ENCODE measurements around the gene PHLDA1.
A peak's percentile ranks its signal among the peaks of the same experiment; 100 is the strongest.
"Not testable (repeated sequence)": the region's sequence is repeated elsewhere in the genome, so short reads cannot be mapped to it uniquely, and the experiment has no call there.

PHLDA1 gene

DNA sequence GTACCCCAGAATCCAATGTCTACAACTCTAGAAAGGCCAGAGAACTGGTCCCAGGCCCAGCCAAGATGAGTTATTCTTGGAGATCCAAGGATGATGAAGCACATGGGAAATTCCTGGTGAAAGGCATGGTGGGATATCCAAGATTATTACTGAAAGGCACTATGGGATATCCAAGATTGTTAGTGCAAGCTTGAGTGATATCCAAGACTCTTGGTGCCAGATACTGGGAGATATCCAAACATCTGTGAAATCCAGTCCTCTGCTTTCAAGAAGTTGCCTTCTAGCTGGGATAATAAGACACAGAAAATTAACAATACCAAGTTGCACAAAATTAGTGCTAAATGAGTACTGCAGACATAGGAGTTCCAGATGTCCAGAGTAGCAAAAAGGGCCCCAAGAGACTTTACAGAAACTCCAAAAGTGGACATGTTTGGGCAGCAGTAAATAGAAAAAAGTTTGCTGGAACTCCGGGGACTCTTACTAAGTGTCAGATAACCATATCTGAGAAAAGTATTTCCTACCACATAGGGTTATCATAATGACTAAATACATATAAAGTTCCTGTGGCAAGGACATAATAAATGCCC is 34.6 kb downstream of the PHLDA1 start:
- TF ChIP-seq POLR2A (IDR thresholded peaks at IDR 0.05; ENCODE audit: low read depth, low read length), result no peak
- no peak for TF ChIP-seq SPI1 (IDR thresholded peaks at IDR 0.05; ENCODE audit: low read depth, low read length)
- TF ChIP-seq PAX5 (IDR thresholded peaks at IDR 0.05; ENCODE audit: insufficient read depth, low read length, severe bottlenecking), result no peak
- TF ChIP-seq POU2F2 (IDR thresholded peaks at IDR 0.05; ENCODE audit: low read depth, low read length), result no peak
- no peak for TF ChIP-seq TAF1 (IDR thresholded peaks at IDR 0.05; ENCODE audit: low read depth, low read length)
- no peak for TF ChIP-seq POLR2AphosphoS5 (IDR thresholded peaks at IDR 0.05; ENCODE audit: low read depth, low read length)
- DNase-seq (ENCODE audit: insufficient read length, low spot score), result no peak
- no peak for FAIRE-seq

DNA sequence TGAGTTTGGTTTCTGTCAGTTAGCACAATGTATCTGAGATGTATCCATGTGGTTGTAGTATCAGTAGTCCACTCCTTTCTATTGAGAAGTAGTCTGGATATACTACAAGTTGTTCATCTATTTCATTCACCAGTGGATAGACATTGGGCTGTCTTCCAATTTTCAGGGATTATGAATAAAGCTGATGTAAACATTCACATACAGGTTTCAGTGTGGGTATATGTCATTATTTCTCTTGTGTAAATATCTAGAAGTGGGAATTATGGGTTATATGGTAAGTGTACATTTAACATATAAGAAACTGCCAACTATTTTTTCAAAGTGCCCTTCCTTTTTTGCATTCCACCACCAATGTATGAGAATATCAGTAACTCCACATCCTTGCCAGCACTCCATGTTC is 35.9 kb downstream of the PHLDA1 start:
- no peak for DNase-seq (ENCODE audit: insufficient read length, low spot score)
- FAIRE-seq, result no peak
- TF ChIP-seq TAF1 (IDR thresholded peaks at IDR 0.05; ENCODE audit: low read depth, low read length) (no peak), POLR2A (IDR thresholded peaks at IDR 0.05; ENCODE audit: low read depth, low read length) (no peak), POU2F2 (IDR thresholded peaks at IDR 0.05; ENCODE audit: low read depth, low read length) (no peak), SPI1 (IDR thresholded peaks at IDR 0.05; ENCODE audit: low read depth, low read length) (no peak), POLR2AphosphoS5 (IDR thresholded peaks at IDR 0.05; ENCODE audit: low read depth, low read length) (no peak)

DNA sequence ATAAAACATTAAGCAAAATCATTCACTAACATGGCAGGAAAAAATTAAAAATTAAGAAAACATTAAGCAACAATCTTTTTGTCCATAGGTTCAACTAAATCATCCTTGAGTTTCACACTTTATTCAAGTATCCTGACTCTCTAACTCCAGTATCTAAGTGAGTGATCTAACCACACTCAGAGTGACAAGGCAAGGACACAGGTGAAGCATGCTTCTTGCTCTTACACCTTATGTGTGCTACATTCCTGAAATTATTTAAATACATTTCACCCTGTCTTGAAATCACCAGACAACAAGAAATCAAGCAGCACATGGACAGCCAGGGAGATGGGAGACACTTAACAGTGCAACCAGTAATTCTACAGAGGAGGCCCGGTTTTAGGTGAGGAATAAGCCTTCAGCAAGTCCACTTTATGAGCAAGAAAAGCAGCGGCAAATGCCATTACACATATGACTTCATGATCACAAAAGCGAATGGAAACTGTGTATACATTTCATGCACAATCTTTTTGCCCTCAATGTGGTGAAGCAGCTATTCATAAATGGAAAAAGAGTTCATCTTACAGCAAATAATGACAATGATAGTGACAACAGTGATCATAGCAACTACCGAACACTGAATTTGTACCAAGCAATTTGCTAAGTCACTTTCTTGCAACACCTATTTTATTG is 37.4 kb downstream of the PHLDA1 start:
- no peak for DNase-seq (ENCODE audit: insufficient read length, low spot score)
- no peak for TF ChIP-seq POU2F2 (IDR thresholded peaks at IDR 0.05; ENCODE audit: low read depth, low read length)
- FAIRE-seq, result no peak

DNA sequence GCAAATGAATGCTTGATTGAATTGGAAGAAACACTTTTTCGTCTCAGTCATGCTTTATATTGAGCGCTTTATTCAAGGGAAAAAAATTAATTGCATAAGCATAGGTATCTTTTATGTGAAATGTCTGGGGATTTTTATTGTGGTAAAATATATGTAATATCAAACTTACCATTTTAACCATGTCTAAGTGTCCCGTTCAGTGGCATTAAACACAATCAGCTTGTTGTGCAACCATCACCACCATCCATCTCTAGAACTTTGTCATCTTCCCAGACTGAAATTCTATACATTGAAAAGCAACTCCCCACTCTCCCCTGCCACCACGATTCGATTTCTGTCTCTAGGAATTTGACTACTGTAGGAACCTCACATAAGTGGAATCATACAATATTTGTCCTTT is 39.8 kb downstream of the PHLDA1 start:
- TF ChIP-seq SPI1 (IDR thresholded peaks at IDR 0.05; ENCODE audit: low read depth, low read length) (no peak), TAF1 (IDR thresholded peaks at IDR 0.05; ENCODE audit: low read depth, low read length) (no peak), PAX5 (IDR thresholded peaks at IDR 0.05; ENCODE audit: insufficient read depth, low read length, severe bottlenecking) (no peak), POU2F2 (IDR thresholded peaks at IDR 0.05; ENCODE audit: low read depth, low read length) (no peak), POLR2AphosphoS5 (IDR thresholded peaks at IDR 0.05; ENCODE audit: low read depth, low read length) (no peak), POLR2A (IDR thresholded peaks at IDR 0.05; ENCODE audit: low read depth, low read length) (no peak)
- DNase-seq (ENCODE audit: insufficient read length, low spot score) (no peak), FAIRE-seq (no peak)

DNA sequence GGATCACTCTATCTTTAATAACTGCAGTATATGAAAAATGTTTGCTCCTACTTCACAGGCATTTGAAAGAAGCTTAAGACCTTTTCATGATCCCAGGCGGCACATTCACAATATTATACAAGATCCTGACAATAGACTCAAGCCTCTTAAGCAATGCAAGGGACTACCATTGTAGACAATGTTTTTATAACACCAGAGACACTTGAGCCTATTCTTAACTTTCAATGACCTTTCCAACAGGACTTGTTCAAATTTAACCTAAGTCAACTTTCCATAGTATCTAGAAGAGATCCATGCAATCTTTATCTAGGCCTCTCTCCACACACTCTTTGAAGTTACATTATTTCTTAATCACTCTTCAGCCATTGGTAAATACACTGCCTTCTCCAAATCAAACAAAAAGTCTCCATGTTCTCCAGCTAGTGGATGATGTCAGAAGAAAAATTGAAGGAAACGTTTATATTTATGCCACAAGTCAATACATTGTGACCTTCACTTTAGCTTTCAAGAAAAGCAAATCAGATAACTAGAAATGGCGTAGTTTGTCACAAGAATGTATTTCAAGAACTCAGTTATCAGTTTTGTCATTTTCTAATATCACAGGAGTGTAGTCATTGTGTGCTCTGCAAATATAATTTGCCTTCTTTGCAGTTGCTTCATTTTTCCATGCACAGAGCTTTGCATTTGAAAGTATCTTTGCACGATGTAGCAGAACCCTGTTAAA is 41.2 kb downstream of the PHLDA1 start:
- no peak for DNase-seq (ENCODE audit: insufficient read length, low spot score)
- no peak for FAIRE-seq
- no peak for TF ChIP-seq TAF1 (IDR thresholded peaks at IDR 0.05; ENCODE audit: low read depth, low read length)
- TF ChIP-seq PAX5 (IDR thresholded peaks at IDR 0.05; ENCODE audit: insufficient read depth, low read length, severe bottlenecking), result no peak
- no peak for TF ChIP-seq POLR2AphosphoS5 (IDR thresholded peaks at IDR 0.05; ENCODE audit: low read depth, low read length)

DNA sequence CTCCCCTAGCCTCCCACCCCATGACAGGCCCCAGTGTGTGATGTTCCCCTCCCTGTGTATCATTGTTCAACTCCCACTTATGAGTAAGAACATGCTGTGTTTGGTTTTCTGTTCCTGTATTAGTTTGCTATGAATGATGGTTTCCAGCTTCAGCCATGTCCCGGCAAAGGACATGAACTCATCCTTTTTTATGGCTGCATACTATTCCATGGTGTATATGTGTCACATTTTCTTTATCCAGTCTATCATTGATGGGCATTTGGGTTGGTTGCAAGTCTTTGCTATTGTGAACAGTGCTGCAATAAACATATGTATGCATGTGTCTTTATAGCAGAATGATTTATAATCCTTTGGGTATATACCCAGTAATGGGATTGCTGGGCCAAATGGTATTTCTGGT is 43.9 kb downstream of the PHLDA1 start:
- FAIRE-seq, result not testable (repeated sequence)
- TF ChIP-seq SPI1 (IDR thresholded peaks at IDR 0.05; ENCODE audit: low read depth, low read length), result 0 out of 2 replicates have a peak, but pooled peaks have one; percentile 15

DNA sequence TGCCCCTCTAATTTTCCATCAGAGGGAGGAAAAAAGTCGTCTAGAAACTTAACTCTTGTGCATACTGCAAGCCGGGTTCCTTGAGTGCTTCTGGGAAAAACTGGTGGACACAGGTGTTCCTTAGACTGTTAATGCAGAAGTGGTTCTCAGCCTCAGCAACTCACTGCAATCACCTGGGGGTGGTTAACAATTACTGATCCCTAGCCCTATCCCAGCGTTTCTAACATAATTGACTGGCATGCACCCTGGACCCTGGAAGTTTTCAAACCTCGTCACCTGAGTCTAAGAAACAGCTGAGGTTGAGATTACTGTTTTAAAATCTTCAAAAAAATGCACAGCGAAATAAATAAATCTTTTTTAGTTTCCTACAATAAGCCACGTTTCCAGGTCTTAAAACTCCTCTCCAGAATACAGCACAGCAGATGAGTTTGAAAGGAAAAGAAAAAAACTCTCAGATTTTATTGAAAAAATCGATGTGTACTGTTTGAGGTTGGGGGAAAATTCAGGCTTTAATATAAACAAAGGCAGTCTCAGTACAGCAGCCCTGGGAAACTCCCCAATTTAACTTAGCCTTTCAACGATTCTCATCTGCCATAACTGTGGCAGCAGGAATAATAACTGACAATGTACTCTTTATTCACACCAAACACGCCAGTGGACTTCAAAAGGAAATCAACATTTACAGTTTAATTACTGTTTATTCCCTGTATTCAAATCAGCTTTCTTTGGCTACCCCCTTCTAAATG is 45.4 kb downstream of the PHLDA1 start:
- DNase-seq (ENCODE audit: insufficient read length, low spot score), result no peak
- no peak for FAIRE-seq
- TF ChIP-seq SPI1 (IDR thresholded peaks at IDR 0.05; ENCODE audit: low read depth, low read length) (peak; percentile 26; the same call in 1 of the 2 replicates), POU2F2 (IDR thresholded peaks at IDR 0.05; ENCODE audit: low read depth, low read length) (no peak)

More for the DNA sequence above, 43.9 kb downstream of the PHLDA1 start:
- not testable (repeated sequence) for DNase-seq (ENCODE audit: insufficient read length, low spot score)

DNA sequence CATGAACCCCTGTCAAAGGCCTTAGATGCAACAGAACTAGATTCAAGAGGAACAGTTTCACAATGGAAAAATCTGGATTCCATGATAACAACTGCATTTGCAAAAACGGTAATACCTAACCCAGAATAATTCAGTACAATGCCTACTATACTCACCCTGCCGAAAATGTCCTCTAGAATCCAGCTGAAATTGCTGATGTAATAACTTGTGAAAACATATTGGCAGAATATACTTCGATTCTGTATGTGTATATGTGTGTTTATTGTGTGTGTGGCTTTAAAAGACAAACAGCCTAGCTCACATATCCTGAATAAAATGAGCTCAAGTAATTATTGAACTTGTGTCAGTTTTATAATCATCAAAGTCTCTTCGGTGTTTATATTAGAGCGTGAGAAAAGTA is 46.0 kb downstream of the PHLDA1 start:
- no peak for TF ChIP-seq POLR2AphosphoS5 (IDR thresholded peaks at IDR 0.05; ENCODE audit: low read depth, low read length)
- TF ChIP-seq SPI1 (IDR thresholded peaks at IDR 0.05; ENCODE audit: low read depth, low read length), result no peak
- no peak for TF ChIP-seq POLR2A (IDR thresholded peaks at IDR 0.05; ENCODE audit: low read depth, low read length)
- no peak for TF ChIP-seq PAX5 (IDR thresholded peaks at IDR 0.05; ENCODE audit: insufficient read depth, low read length, severe bottlenecking)
- no peak for DNase-seq (ENCODE audit: insufficient read length, low spot score)
- no peak for FAIRE-seq

DNA sequence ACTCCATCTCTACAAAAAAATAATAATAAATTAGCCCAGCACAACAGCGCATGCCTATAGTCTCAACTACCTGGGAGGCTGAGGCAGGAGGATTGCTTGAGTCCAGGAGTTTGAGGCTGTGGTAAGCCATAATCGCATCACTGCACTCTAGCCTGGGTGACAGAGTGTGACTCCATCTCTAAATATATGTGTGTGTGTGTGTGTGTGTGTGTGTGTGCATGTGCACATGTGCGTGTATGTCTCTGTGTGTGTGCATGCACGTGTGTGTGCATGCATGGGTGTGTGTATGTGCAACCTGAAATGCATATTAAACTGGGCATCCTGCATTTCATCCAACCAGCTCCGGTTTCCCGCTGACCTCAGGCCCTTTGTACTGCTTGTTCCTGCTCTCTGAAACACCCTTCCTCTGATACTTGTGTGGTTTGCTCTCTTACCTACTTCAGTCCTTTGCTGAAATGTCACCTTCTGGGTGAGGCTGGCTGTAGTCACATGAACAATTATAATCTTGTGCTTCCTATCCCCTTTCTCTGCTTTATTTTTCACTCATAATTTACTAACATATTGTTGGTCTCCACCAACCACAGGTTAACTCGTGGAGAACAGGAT is 46.9 kb downstream of the PHLDA1 start:
- DNase-seq (ENCODE audit: insufficient read length, low spot score) (no peak), FAIRE-seq (peak; percentile 33)
- TF ChIP-seq TAF1 (IDR thresholded peaks at IDR 0.05; ENCODE audit: low read depth, low read length), result no peak
- TF ChIP-seq POU2F2 (IDR thresholded peaks at IDR 0.05; ENCODE audit: low read depth, low read length), result no peak
- no peak for TF ChIP-seq SPI1 (IDR thresholded peaks at IDR 0.05; ENCODE audit: low read depth, low read length)
- TF ChIP-seq PAX5 (IDR thresholded peaks at IDR 0.05; ENCODE audit: insufficient read depth, low read length, severe bottlenecking), result no peak
- TF ChIP-seq POLR2A (IDR thresholded peaks at IDR 0.05; ENCODE audit: low read depth, low read length), result no peak
- no peak for TF ChIP-seq POLR2AphosphoS5 (IDR thresholded peaks at IDR 0.05; ENCODE audit: low read depth, low read length)

DNA sequence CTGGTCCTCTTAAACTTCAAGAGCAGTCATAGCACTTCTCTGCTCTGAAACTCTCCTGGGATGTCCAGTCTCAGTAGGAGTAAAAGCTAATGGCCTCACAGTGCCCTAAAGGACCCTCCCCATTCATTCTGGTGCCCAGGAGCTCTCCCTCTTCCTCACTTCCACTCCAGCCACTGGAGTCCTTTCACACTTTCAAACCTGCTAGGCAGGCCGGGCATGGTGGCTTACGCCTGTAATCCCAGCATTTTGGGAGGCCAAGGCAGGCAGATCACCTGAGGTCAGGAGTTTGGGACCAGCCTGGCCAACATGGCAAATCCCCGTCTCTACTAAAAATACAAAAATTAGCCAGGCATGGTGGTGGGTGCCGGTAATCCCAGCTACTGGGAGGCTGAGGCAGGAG is 47.7 kb downstream of the PHLDA1 start:
- FAIRE-seq; DNase-seq (ENCODE audit: insufficient read length, low spot score): not testable (repeated sequence)
